GM19099 (cell line): ENCODE measurements around the gene FXYD7.

Experiments used
- POLR2A ChIP-seq: IDR thresholded peaks from 3 replicates; pipeline ENCODE4 v1.6.1; 2011; ENCODE audit warnings: low read depth; ENCODE audit not compliant: insufficient read length; ENCODE audit errors: extremely low read depth

FXYD7 gene

GRCh38 chr19:35143231-35143715 lies at the start of gene FXYD7:
Gene FXYD7 (plus strand): TSS chr19:35143255. CDS start chr19:35143334, 79 bp downstream.
- TF ChIP-seq POLR2A: no peak

GRCh38 chr19:35093430-35093829 lies 49.6 kb upstream of the FXYD7 start:
- TF ChIP-seq POLR2A: no peak

- TF ChIP-seq POLR2A: no peak
These were observed 49.0 kb upstream of the FXYD7 start for GRCh38 chr19:35093941-35094647.

GRCh38 chr19:35094656-35095055 lies 48.4 kb upstream of the FXYD7 start:
- TF ChIP-seq POLR2A: no peak

GRCh38 chr19:35095667-35096368 lies 47.2 kb upstream of the FXYD7 start:
- TF ChIP-seq POLR2A: no peak

- TF ChIP-seq POLR2A: no peak
These were observed 44.5 kb upstream of the FXYD7 start for GRCh38 chr19:35098413-35099049.

GRCh38 chr19:35099155-35099896 lies 43.7 kb upstream of the FXYD7 start:
- no peak for TF ChIP-seq POLR2A

GRCh38 chr19:35099897-35100275 lies 43.2 kb upstream of the FXYD7 start:
- no peak for TF ChIP-seq POLR2A

GRCh38 chr19:35100588-35101533 lies 42.2 kb upstream of the FXYD7 start:
- no peak for TF ChIP-seq POLR2A

GRCh38 chr19:35104361-35104760 lies 38.7 kb upstream of the FXYD7 start:
- no peak for TF ChIP-seq POLR2A

- no peak for TF ChIP-seq POLR2A
These were observed 38.0 kb upstream of the FXYD7 start for GRCh38 chr19:35105047-35105410.

GRCh38 chr19:35105411-35106290 lies 37.4 kb upstream of the FXYD7 start:
- TF ChIP-seq POLR2A: no peak

- no peak for TF ChIP-seq POLR2A
These were observed 36.8 kb upstream of the FXYD7 start for GRCh38 chr19:35106291-35106583.
